VCaP (cell line): ENCODE results near the gene GLIPR2.
A peak's percentile ranks its signal among the peaks of the same experiment; 100 is the strongest.

Experiments
- H3K27ac ChIP-seq: fragments of 450-650 bp; 2 replicates; pipeline ENCODE4 v1.5.1; 2017
- CTCF ChIP-seq: fragments of 450-650 bp; conservative IDR thresholded peaks from 2 replicates; pipeline ENCODE4 v1.5.1; 2017; ENCODE audit warnings: mild to moderate bottlenecking, moderate library complexity

The GLIPR2 gene

GRCh38 chr9:36113999-36114398 is 22.5 kb upstream of the GLIPR2 start:
- H3K27ac ChIP-seq = no peak overlapping the region
- TF ChIP-seq CTCF = no peak

GRCh38 chr9:36116593-36116992 is 19.9 kb upstream of the GLIPR2 start:
- TF ChIP-seq CTCF = no peak
- no peak overlapping the region for H3K27ac ChIP-seq

- peak overlapping the region; percentile 53 for H3K27ac ChIP-seq
- TF ChIP-seq CTCF = no peak
These were observed 18.3 kb upstream of the GLIPR2 start for GRCh38 chr9:36118201-36118600.

GRCh38 chr9:36118706-36119105 is 17.8 kb upstream of the GLIPR2 start:
- H3K27ac ChIP-seq = peak overlapping the region; percentile 53
- TF ChIP-seq CTCF = no peak

GRCh38 chr9:36119476-36119875 is 17.1 kb upstream of the GLIPR2 start:
- TF ChIP-seq CTCF = no peak
- H3K27ac ChIP-seq = peak overlapping the region; percentile 53

GRCh38 chr9:36120705-36121104 is 15.8 kb upstream of the GLIPR2 start:
- no peak for TF ChIP-seq CTCF
- 0 out of 2 replicates have a peak overlapping the region, but pooled peaks have one; percentile 53 for H3K27ac ChIP-seq

- H3K27ac ChIP-seq = no peak overlapping the region
- TF ChIP-seq CTCF = no peak
These were observed 14.6 kb upstream of the GLIPR2 start for GRCh38 chr9:36121971-36122370.

- no peak overlapping the region for H3K27ac ChIP-seq
- TF ChIP-seq CTCF = no peak
These were observed 13.0 kb upstream of the GLIPR2 start for GRCh38 chr9:36123515-36123914.
